Osteocyte (in vitro differentiated cells): ENCODE data around the gene GOT1. TPM values are rescaled to one million over a fixed set of nuclear protein-coding genes. Genes with fewer than 3 reads are reported as not detected.

Experiments
- DNase-seq: peaks from one replicate; pipeline ENCODE4 v3.0.0; 2021; ENCODE audit warnings: mixed read lengths; ENCODE audit not compliant: unreplicated experiment; ENCODE audit errors: extremely low spot score
- H3K27ac Mint-ChIP-seq: one replicate; pipeline ENCODE4 v1.8.0; 2021; ENCODE audit warnings: mild to moderate bottlenecking, mixed read lengths; ENCODE audit not compliant: unreplicated experiment
- H3K27me3 Mint-ChIP-seq: one replicate; pipeline ENCODE4 v1.8.0; 2021; ENCODE audit warnings: mixed read lengths; ENCODE audit not compliant: unreplicated experiment
- H3K36me3 Mint-ChIP-seq: one replicate; pipeline ENCODE4 v1.8.0; 2021; ENCODE audit warnings: mixed read lengths; ENCODE audit not compliant: unreplicated experiment
- H3K4me1 Mint-ChIP-seq: one replicate; pipeline ENCODE4 v1.8.0; 2021; ENCODE audit warnings: mixed read lengths; ENCODE audit not compliant: unreplicated experiment
- H3K4me3 Mint-ChIP-seq: one replicate; pipeline ENCODE4 v1.8.0; 2021; ENCODE audit warnings: mild to moderate bottlenecking, moderate library complexity, mixed read lengths; ENCODE audit not compliant: unreplicated experiment
- H3K9me3 Mint-ChIP-seq: one replicate; pipeline ENCODE4 v1.8.0; 2021; ENCODE audit warnings: mixed read lengths; ENCODE audit not compliant: unreplicated experiment
- CTCF ChIP-seq: fragments of 200-600 bp; sonication (generic); IDR thresholded peaks from 2 replicates; pipeline ENCODE4 v1.5.0; 2021; ENCODE audit warnings: antibody characterized with exemption, mild to moderate bottlenecking, moderate library complexity
- total RNA-seq: library from RNA; stranded (reverse); gene quantifications from 2 replicates; pipeline ENCODE4 v1.2.1, GENCODE V29; 2021

The GOT1 gene
- total RNA-seq, 1 donor from 2014 or later: 31.5 TPM

GRCh38 chr10:99424656-99425055 is 5.8 kb downstream of the GOT1 start:
- Mint-ChIP-seq H3K36me3 (peaks cover 9% of the 10 kb centered on the region), H3K9me3 (no peaks in the 10 kb centered on the region), H3K4me1 (peaks cover 10% of the 10 kb centered on the region), H3K27me3 (no peaks in the 10 kb centered on the region), H3K4me3 (no peak overlapping the region), H3K27ac (no peak overlapping the region)
- TF ChIP-seq CTCF: no peak
- no peak for DNase-seq

- Mint-ChIP-seq H3K27ac (no peak overlapping the region), H3K36me3 (peaks cover 23% of the 10 kb centered on the region), H3K4me3 (no peak overlapping the region), H3K27me3 (no peaks in the 10 kb centered on the region), H3K4me1 (no peaks in the 10 kb centered on the region), H3K9me3 (no peaks in the 10 kb centered on the region)
- TF ChIP-seq CTCF: no peak
- no peak for DNase-seq
Observed at GRCh38 chr10:99422529-99423096, 7.8 kb downstream of the GOT1 start.

GRCh38 chr10:99421233-99421739 is 9.1 kb downstream of the GOT1 start:
- Mint-ChIP-seq H3K4me1 (no peaks in the 10 kb centered on the region), H3K9me3 (no peaks in the 10 kb centered on the region), H3K36me3 (peaks cover 30% of the 10 kb centered on the region), H3K27me3 (no peaks in the 10 kb centered on the region), H3K4me3 (no peak overlapping the region), H3K27ac (no peak overlapping the region)
- TF ChIP-seq CTCF: no peak
- DNase-seq: no peak

GRCh38 chr10:99419688-99420087 is 10.7 kb downstream of the GOT1 start:
- TF ChIP-seq CTCF: no peak
- Mint-ChIP-seq H3K36me3 (peaks cover 31% of the 10 kb centered on the region), H3K27ac (no peak overlapping the region)

GRCh38 chr10:99418910-99419624 is 11.4 kb downstream of the GOT1 start:
- H3K4me3 Mint-ChIP-seq: no peak overlapping the region
- peaks cover 32% of the 10 kb centered on the region for H3K36me3 Mint-ChIP-seq
- H3K27ac Mint-ChIP-seq: no peak overlapping the region
- no peaks in the 10 kb centered on the region for H3K27me3 Mint-ChIP-seq
- TF ChIP-seq CTCF: no peak
- no peaks in the 10 kb centered on the region for H3K9me3 Mint-ChIP-seq
- no peaks in the 10 kb centered on the region for H3K4me1 Mint-ChIP-seq
- no peak for DNase-seq

More at GRCh38 chr10:99419688-99420087, 10.7 kb downstream of the GOT1 start:
- Mint-ChIP-seq H3K4me3 (no peak overlapping the region), H3K9me3 (no peaks in the 10 kb centered on the region), H3K4me1 (no peaks in the 10 kb centered on the region), H3K27me3 (no peaks in the 10 kb centered on the region)
- no peak for DNase-seq
